Measurements from ENCODE around the gene GRAMD1A. TPM values are rescaled to one million over a fixed set of nuclear protein-coding genes. Genes with fewer than 3 reads are reported as not detected.

Gene GRAMD1A
- total RNA-seq, 1 experiment from 2014 or later: 75.4 TPM

DNA sequence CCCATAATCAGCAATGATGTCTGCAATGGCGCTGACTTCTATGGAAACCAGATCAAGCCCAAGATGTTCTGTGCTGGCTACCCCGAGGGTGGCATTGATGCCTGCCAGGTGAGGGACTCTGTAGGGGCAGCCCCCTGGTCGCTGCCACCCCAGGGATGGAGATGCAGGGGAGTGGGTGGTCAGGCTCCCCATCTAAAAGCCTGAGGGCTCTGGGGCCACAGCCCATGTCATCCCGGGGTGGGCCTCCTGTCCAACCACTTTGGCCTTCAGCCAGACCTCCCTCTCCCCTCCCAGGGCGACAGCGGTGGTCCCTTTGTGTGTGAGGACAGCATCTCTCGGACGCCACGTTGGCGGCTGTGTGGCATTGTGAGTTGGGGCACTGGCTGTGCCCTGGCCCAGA is 65.5 kb downstream of the GRAMD1A start:
- RAD21 ChIA-PET (ENCODE audit: low non-redundant PET in 1 of 2, low total read pairs in 2 of 2, uncharacterized antibody in 2 of 2, unreplicated experiment in 2 of 2): no interaction called here
- DNase-seq (ENCODE audit: low read depth, low spot score) (no peak), ATAC-seq (no peak)
- Histone ChIP-seq H3K79me2 (ENCODE audit: insufficient read depth, low read length) (no peaks in the 10 kb centered on the region), H3K9me2 (ENCODE audit: insufficient read depth) (no peaks in the 10 kb centered on the region), H3K27me3 (ENCODE audit: insufficient read depth, low read length) (no peaks in the 10 kb centered on the region), H3K9ac (ENCODE audit: low read length) (no peak overlapping the region), H3K27ac (ENCODE audit: low read depth, low read length) (no peak overlapping the region), H3K9me3 (ENCODE audit: control insufficient read depth in 1 of 2, insufficient read depth in 1 of 2, low read depth in 1 of 2, low read length in 2 of 2) (peaks cover 0 to 2% of the 10 kb centered on the region in 2 experiments; a peak in 1 of 4 replicates), H3K4me2 (ENCODE audit: low read length) (no peak overlapping the region), H4K20me1 (ENCODE audit: insufficient read depth) (no peaks in the 10 kb centered on the region), H2AFZ (ENCODE audit: low read depth, low read length, poor library complexity, severe bottlenecking) (no peak overlapping the region), H3K4me3 (replicated peaks in 1 of 2; ENCODE audit: low read depth in 1 of 2, low read length in 2 of 2) (no peak overlapping the region), H3K36me3 (ENCODE audit: control insufficient read depth in 1 of 2, insufficient read depth in 2 of 2, low read length in 2 of 2) (no peaks in the 10 kb centered on the region), H3K4me1 (ENCODE audit: control insufficient read depth in 1 of 2, insufficient read depth in 2 of 2, low read length in 2 of 2) (peaks cover 10 to 28% of the 10 kb centered on the region in 2 experiments; a peak in 3 of 4 replicates)
- TF ChIP-seq TCF7L2 (IDR thresholded peaks at IDR 0.05; ENCODE audit: borderline replicate concordance, extremely low read depth, insufficient read depth, insufficient read length) (no peak), POLR2AphosphoS5 (IDR thresholded peaks at IDR 0.05; ENCODE audit: low read depth, low read length) (no peak), JUND (IDR thresholded peaks at IDR 0.05) (no peak), ZFX (IDR thresholded peaks at IDR 0.05) (no peak), RAD21 (IDR thresholded peaks at IDR 0.05; ENCODE audit: low read depth) (no peak), EGR1 (IDR thresholded peaks at IDR 0.05; ENCODE audit: low read depth) (no peak), SIN3A (IDR thresholded peaks at IDR 0.05; ENCODE audit: low read depth) (no peak), ELF1 (IDR thresholded peaks at IDR 0.05; ENCODE audit: borderline replicate concordance, low read depth) (no peak), ZNF274 (IDR thresholded peaks at IDR 0.05; ENCODE audit: low read depth, low read length) (no peak), EZH2phosphoT487 (IDR thresholded peaks at IDR 0.05; ENCODE audit: borderline replicate concordance) (no peak), YY1 (IDR thresholded peaks at IDR 0.05; ENCODE audit: extremely low read depth, insufficient replicate concordance, low read depth, low read length) (no peak)
- TF ChIP-seq, protein P1, sequence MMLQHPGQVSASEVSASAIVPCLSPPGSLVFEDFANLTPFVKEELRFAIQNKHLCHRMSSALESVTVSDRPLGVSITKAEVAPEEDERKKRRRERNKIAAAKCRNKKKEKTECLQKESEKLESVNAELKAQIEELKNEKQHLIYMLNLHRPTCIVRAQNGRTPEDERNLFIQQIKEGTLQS (IDR thresholded peaks at IDR 0.05): no peak
- CTCF ChIA-PET: interaction anchor here (1.7 to 2.9 kb wide), 3 partner anchors 22 to 76 kb away, joined by 5 to 46 read pairs (median 17); no protein-coding TSS in a partner anchor
- POLR2A ChIA-PET: no interaction called here
- intact Hi-C loops (cut with micrococcal nuclease): loop anchor here (5.0 kb wide), 1 partner anchor 182 kb away; the partner anchor contains the start of gene LSR
- BruUV-seq (replicated peaks): no TSS peak
